WTC11 (cell line): ENCODE data around the gene SH3BGRL3. TPM values are rescaled to one million over a fixed set of nuclear protein-coding genes. Genes with fewer than 3 reads are reported as not detected.
A peak's percentile ranks its signal among the peaks of the same experiment; 100 is the strongest.

Experiments used
- ATAC-seq: fragments of 200-7000 bp; cut with Tn5 transposase; 2 replicates; pipeline ENCODE4 v1.10.0; 2021; ENCODE audit warnings: mild to moderate bottlenecking, moderate library complexity
- CTCF ChIA-PET: fragments of 300-600 bp; sonication (Branson Sonifier 250); formaldehyde crosslinking; loops from one replicate; lab custom pipeline; 2021; ENCODE audit warnings: antibody characterized with exemption; lab: Charles Lee
- POLR2A ChIA-PET: fragments of 350-600 bp; sonication (Branson Sonifier 250); formaldehyde crosslinking; loops from one replicate; lab custom pipeline; 2021; ENCODE audit warnings: antibody characterized with exemption; lab: Charles Lee
- DNase-seq: peaks from one replicate; pipeline ENCODE4 v3.0.0; 2021; ENCODE audit warnings: low spot score
- H3K27ac Mint-ChIP-seq: 2 replicates; pipeline ENCODE4 v1.8.0; 2021; ENCODE audit warnings: mixed read lengths
- H3K27me3 Mint-ChIP-seq: 2 replicates; pipeline ENCODE4 v1.8.0; 2021; ENCODE audit warnings: low read depth, mild to moderate bottlenecking, moderate library complexity, mixed read lengths
- H3K36me3 Mint-ChIP-seq: 2 replicates; pipeline ENCODE4 v1.8.0; 2021; ENCODE audit warnings: mixed read lengths
- H3K4me1 Mint-ChIP-seq: 2 replicates; pipeline ENCODE4 v1.8.0; 2022; ENCODE audit warnings: mixed read lengths
- H3K4me3 Mint-ChIP-seq: 2 replicates; pipeline ENCODE4 v1.8.0; 2021; ENCODE audit warnings: mild to moderate bottlenecking, moderate library complexity, mixed read lengths
- H3K9me3 Mint-ChIP-seq: 2 replicates; pipeline ENCODE4 v1.8.0; 2021; ENCODE audit warnings: mixed read lengths
- ESRRA ChIP-seq: sonication (generic); formaldehyde crosslinking; IDR thresholded peaks from 2 replicates; pipeline ENCODE4 v1.8.1; 2022; ENCODE audit warnings: mild to moderate bottlenecking, missing genetic modification reagents, borderline replicate concordance
- GTF2I ChIP-seq: fragments of 250-450 bp; sonication (Bioruptor Pico); conservative IDR thresholded peaks from 2 replicates; pipeline ENCODE4 v1.4.0; 2021; ENCODE audit warnings: mild to moderate bottlenecking
- HMGA2 ChIP-seq: fragments of 250-450 bp; sonication (Bioruptor Pico); IDR thresholded peaks from 2 replicates; pipeline ENCODE4 v1.4.0; 2021; ENCODE audit warnings: mild to moderate bottlenecking, moderate library complexity
- JAZF1 ChIP-seq: fragments of 250-450 bp; sonication (Bioruptor Pico); IDR thresholded peaks from 2 replicates; pipeline ENCODE4 v1.9.0; 2021; ENCODE audit warnings: moderate library complexity, mild to moderate bottlenecking, inconsistent platforms
- MXD4 ChIP-seq: fragments of 250-450 bp; sonication (Bioruptor Pico); IDR thresholded peaks from 2 replicates; pipeline ENCODE4 v1.8.0; 2021; ENCODE audit warnings: mild to moderate bottlenecking, moderate library complexity, borderline replicate concordance
- NFE2L1 ChIP-seq: sonication (generic); formaldehyde crosslinking; IDR thresholded peaks from 2 replicates; pipeline ENCODE4 v1.8.1; 2023; ENCODE audit warnings: missing genetic modification reagents
- OVOL2 ChIP-seq: fragments of 250-450 bp; sonication (Bioruptor Pico); IDR thresholded peaks from 2 replicates; pipeline ENCODE4 v1.9.0; 2021; ENCODE audit warnings: mild to moderate bottlenecking, borderline replicate concordance
- RELA ChIP-seq: sonication (generic); formaldehyde crosslinking; IDR thresholded peaks from 2 replicates; pipeline ENCODE4 v1.8.1; 2022; ENCODE audit warnings: missing genetic modification reagents, mild to moderate bottlenecking, borderline replicate concordance
- SOX15 ChIP-seq: fragments of 250-450 bp; sonication (Bioruptor Pico); IDR thresholded peaks from 2 replicates; pipeline ENCODE4 v1.9.0; 2021; ENCODE audit warnings: mild to moderate bottlenecking
- SP1 ChIP-seq: sonication (generic); formaldehyde crosslinking; conservative IDR thresholded peaks from 2 replicates; pipeline ENCODE4 v1.8.1; 2022; ENCODE audit warnings: missing genetic modification reagents
- TCF7 ChIP-seq: sonication (generic); formaldehyde crosslinking; IDR thresholded peaks from 2 replicates; pipeline ENCODE4 v1.8.0; 2022; ENCODE audit warnings: mild to moderate bottlenecking, low read depth, missing genetic modification reagents, moderate library complexity
- TEAD1 ChIP-seq: sonication (generic); formaldehyde crosslinking; IDR thresholded peaks from 2 replicates; pipeline ENCODE4 v1.8.0; 2022; ENCODE audit warnings: mild to moderate bottlenecking, missing genetic modification reagents
- TP53 ChIP-seq: sonication (generic); formaldehyde crosslinking; IDR thresholded peaks from 2 replicates; pipeline ENCODE4 v1.8.1; 2023; ENCODE audit warnings: mild to moderate bottlenecking, missing genetic modification reagents
- ZBTB21 ChIP-seq: sonication (generic); formaldehyde crosslinking; IDR thresholded peaks from 2 replicates; pipeline ENCODE4 v1.8.1; 2023; ENCODE audit warnings: mild to moderate bottlenecking, missing genetic modification reagents, borderline replicate concordance
- ZNF317 ChIP-seq: sonication (generic); formaldehyde crosslinking; IDR thresholded peaks from 2 replicates; pipeline ENCODE4 v1.8.1; 2023; ENCODE audit warnings: low read depth, mild to moderate bottlenecking, moderate library complexity, missing genetic modification reagents, borderline replicate concordance
- ZNF671 ChIP-seq: fragments of 250-450 bp; sonication (Bioruptor Pico); IDR thresholded peaks from 2 replicates; pipeline ENCODE4 v1.8.0; 2021; ENCODE audit warnings: mild to moderate bottlenecking
- total RNA-seq: library from RNA; stranded (reverse); gene quantifications from 3 replicates; pipeline ENCODE4 v1.2.3, GENCODE V29; 2021
- TF ChIP-seq, protein P1 (sequence below): sonication (generic); formaldehyde crosslinking; IDR thresholded peaks from 2 replicates; pipeline ENCODE4 v1.8.1; 2022; ENCODE audit warnings: missing genetic modification reagents, borderline replicate concordance
- TF ChIP-seq, protein P2 (sequence below): sonication (generic); formaldehyde crosslinking; IDR thresholded peaks from 2 replicates; pipeline ENCODE4 v1.8.1; 2023; ENCODE audit warnings: mild to moderate bottlenecking, missing genetic modification reagents, moderate library complexity
- TF ChIP-seq, protein P3 (sequence below): fragments of 200-600 bp; IDR thresholded peaks from 2 replicates; pipeline ENCODE4 v1.8.0; 2022; ENCODE audit warnings: antibody characterized with exemption
- TF ChIP-seq, protein P4 (sequence below): sonication (generic); formaldehyde crosslinking; IDR thresholded peaks from 2 replicates; pipeline ENCODE4 v1.8.1; 2023; ENCODE audit warnings: mild to moderate bottlenecking, missing genetic modification reagents
- TF ChIP-seq, protein P5 (sequence below): sonication (generic); formaldehyde crosslinking; IDR thresholded peaks from 2 replicates; pipeline ENCODE4 v1.8.0; 2022; ENCODE audit warnings: mild to moderate bottlenecking, missing genetic modification reagents
- TF ChIP-seq, protein P6 (sequence below): sonication (generic); formaldehyde crosslinking; IDR thresholded peaks from 2 replicates; pipeline ENCODE4 v1.8.1; 2023; ENCODE audit warnings: mild to moderate bottlenecking, moderate library complexity, missing genetic modification reagents
- TF ChIP-seq, protein P7 (sequence below): sonication (generic); formaldehyde crosslinking; IDR thresholded peaks from 2 replicates; pipeline ENCODE4 v1.8.1; 2022; ENCODE audit warnings: mild to moderate bottlenecking, missing genetic modification reagents, moderate library complexity, borderline replicate concordance

The SH3BGRL3 gene
- total RNA-seq, 1 experiment from 2014 or later, result 70.8 TPM

DNA sequence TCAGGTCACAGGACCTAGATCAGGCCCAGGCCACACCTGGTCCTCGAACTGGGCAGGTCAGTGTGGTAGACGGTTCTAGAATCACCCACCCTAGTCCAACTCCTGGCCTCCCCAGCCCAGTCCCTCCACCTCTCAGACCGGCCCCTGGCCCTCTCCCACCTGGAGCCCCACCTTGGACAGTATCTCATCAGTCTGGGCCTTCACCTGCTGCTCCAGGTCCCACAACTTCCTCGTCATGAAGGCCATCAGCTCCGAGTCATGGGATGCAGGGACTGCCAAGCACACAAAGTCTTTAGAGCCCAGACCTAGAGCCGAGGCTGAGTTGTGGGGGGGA lies 17.9 kb downstream of the SH3BGRL3 start (continued):
- TF ChIP-seq, protein P1, sequence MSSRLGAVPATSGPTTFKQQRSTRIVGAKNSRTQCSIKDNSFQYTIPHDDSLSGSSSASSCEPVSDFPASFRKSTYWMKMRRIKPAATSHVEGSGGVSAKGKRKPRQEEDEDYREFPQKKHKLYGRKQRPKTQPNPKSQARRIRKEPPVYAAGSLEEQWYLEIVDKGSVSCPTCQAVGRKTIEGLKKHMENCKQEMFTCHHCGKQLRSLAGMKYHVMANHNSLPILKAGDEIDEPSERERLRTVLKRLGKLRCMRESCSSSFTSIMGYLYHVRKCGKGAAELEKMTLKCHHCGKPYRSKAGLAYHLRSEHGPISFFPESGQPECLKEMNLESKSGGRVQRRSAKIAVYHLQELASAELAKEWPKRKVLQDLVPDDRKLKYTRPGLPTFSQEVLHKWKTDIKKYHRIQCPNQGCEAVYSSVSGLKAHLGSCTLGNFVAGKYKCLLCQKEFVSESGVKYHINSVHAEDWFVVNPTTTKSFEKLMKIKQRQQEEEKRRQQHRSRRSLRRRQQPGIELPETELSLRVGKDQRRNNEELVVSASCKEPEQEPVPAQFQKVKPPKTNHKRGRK (CRISPR knock-in tag), result no peak

DNA sequence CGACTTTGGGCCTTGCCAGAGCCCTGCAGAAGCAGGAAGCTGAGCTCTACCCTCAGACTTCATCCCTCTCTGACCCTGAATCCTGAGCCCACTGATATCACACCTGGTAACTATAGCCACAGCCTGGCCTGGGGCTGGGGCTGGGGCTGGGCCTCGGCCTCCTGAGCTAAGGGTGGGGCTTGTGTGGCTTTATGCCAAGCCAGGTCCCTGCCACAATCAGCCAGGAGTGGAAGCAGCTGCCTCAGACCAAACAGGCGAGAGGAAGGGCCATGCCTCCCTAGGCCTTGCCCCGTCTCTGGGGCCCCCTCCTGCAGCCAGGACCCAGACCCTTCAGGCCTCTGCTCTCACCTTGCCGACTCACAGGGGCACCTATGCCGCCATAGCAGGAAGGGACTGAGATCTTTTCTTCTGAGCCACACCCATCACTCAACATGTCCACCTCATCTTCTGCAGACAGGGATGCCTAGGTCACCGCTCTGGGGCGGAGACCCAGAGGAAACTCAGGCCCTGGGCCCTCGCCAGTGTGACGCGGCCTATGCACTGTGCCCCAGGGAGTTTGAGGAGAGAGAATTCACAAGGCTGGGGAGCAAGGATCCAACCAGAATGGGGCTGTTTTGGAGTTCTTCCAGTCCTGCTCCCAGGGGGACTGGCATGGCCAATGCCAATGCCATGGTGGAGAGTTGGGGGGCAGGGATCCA lies 20.8 kb downstream of the SH3BGRL3 start:
- H3K27me3 Mint-ChIP-seq, result no peaks in the 10 kb centered on the region
- ATAC-seq, result no peak
- TF ChIP-seq JAZF1 (CRISPR knock-in tag) (no peak), ZNF671 (CRISPR knock-in tag) (no peak), TEAD1 (CRISPR knock-in tag) (no peak), RELA (no peak), NFE2L1 (no peak), MXD4 (CRISPR knock-in tag) (no peak), ZBTB21 (no peak), ESRRA (CRISPR knock-in tag) (no peak), SP1 (CRISPR knock-in tag) (no peak)
- TF ChIP-seq, protein P2, sequence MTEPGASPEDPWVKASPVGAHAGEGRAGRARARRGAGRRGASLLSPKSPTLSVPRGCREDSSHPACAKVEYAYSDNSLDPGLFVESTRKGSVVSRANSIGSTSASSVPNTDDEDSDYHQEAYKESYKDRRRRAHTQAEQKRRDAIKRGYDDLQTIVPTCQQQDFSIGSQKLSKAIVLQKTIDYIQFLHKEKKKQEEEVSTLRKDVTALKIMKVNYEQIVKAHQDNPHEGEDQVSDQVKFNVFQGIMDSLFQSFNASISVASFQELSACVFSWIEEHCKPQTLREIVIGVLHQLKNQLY, result no peak
- TF ChIP-seq, all 79 proteins: peak for 0
- Mint-ChIP-seq H3K4me1 (peaks cover 5% of the 10 kb centered on the region), H3K9me3 (no peaks in the 10 kb centered on the region), H3K27ac (peak overlapping the region; percentile 78; the same call in 1 of the 2 replicates), H3K36me3 (no peaks in the 10 kb centered on the region), H3K4me3 (no peak overlapping the region)
- ChIA-PET CTCF (interaction anchor here (3.5 kb wide), 1 partner anchor 15 kb away, joined by 28 read pairs; no protein-coding TSS in a partner anchor), POLR2A (no interaction called here)
- DNase-seq, result no peak

DNA sequence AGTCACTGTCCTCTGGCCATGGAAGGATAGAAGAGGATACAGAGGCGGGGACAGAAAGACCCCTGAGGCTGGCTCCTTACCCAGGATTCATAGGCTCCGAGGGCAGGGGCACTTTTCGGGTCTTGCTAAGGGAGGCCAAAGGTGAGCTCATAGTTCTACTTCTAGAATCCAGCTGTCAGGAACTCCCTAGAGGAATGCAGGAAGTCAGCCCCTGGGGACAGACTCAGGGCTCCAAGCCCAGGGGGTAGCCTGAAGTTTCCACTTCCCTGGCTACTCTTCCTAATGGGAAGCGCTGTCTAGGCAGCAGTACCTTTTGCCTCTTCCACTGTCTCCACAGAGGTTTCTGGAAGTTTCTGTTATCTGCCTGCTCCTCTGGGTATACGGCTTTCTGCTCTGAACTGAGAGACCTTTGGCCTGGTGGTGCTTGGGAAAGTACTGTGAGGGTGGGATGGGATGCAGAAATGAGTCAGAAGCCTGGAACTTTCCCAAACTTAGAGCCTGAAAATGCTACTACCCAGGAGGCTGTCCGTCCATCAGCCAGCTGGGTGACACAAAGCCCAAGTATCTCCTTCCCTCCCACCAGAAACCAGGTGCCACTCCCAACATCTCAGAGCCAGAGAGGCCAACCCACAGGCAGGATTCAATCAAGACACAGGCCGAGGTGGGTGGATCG lies 23.0 kb downstream of the SH3BGRL3 start:
- H3K27me3 Mint-ChIP-seq, result no peaks in the 10 kb centered on the region
- POLR2A ChIA-PET, result no interaction called here
- TF ChIP-seq GTF2I (no peak), ZNF671 (CRISPR knock-in tag) (no peak), TCF7 (CRISPR knock-in tag) (no peak), JAZF1 (CRISPR knock-in tag) (no peak), ZNF317 (CRISPR knock-in tag) (no peak), HMGA2 (no peak), TEAD1 (CRISPR knock-in tag) (no peak), TP53 (CRISPR knock-in tag) (no peak), ZBTB21 (no peak), SOX15 (CRISPR knock-in tag) (no peak), MXD4 (CRISPR knock-in tag) (no peak), OVOL2 (CRISPR knock-in tag) (no peak)
- TF ChIP-seq, protein P3, sequence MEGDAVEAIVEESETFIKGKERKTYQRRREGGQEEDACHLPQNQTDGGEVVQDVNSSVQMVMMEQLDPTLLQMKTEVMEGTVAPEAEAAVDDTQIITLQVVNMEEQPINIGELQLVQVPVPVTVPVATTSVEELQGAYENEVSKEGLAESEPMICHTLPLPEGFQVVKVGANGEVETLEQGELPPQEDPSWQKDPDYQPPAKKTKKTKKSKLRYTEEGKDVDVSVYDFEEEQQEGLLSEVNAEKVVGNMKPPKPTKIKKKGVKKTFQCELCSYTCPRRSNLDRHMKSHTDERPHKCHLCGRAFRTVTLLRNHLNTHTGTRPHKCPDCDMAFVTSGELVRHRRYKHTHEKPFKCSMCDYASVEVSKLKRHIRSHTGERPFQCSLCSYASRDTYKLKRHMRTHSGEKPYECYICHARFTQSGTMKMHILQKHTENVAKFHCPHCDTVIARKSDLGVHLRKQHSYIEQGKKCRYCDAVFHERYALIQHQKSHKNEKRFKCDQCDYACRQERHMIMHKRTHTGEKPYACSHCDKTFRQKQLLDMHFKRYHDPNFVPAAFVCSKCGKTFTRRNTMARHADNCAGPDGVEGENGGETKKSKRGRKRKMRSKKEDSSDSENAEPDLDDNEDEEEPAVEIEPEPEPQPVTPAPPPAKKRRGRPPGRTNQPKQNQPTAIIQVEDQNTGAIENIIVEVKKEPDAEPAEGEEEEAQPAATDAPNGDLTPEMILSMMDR, result no peak
- TF ChIP-seq, protein P4, sequence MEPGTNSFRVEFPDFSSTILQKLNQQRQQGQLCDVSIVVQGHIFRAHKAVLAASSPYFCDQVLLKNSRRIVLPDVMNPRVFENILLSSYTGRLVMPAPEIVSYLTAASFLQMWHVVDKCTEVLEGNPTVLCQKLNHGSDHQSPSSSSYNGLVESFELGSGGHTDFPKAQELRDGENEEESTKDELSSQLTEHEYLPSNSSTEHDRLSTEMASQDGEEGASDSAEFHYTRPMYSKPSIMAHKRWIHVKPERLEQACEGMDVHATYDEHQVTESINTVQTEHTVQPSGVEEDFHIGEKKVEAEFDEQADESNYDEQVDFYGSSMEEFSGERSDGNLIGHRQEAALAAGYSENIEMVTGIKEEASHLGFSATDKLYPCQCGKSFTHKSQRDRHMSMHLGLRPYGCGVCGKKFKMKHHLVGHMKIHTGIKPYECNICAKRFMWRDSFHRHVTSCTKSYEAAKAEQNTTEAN, result no peak
- TF ChIP-seq, protein P5, sequence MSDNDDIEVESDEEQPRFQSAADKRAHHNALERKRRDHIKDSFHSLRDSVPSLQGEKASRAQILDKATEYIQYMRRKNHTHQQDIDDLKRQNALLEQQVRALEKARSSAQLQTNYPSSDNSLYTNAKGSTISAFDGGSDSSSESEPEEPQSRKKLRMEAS, result no peak
- TF ChIP-seq, protein P6, sequence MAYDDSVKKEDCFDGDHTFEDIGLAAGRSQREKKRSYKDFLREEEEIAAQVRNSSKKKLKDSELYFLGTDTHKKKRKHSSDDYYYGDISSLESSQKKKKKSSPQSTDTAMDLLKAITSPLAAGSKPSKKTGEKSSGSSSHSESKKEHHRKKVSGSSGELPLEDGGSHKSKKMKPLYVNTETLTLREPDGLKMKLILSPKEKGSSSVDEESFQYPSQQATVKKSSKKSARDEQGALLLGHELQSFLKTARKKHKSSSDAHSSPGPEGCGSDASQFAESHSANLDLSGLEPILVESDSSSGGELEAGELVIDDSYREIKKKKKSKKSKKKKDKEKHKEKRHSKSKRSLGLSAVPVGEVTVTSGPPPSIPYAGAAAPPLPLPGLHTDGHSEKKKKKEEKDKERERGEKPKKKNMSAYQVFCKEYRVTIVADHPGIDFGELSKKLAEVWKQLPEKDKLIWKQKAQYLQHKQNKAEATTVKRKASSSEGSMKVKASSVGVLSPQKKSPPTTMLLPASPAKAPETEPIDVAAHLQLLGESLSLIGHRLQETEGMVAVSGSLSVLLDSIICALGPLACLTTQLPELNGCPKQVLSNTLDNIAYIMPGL (CRISPR knock-in tag), result no peak
- TF ChIP-seq, protein P7, sequence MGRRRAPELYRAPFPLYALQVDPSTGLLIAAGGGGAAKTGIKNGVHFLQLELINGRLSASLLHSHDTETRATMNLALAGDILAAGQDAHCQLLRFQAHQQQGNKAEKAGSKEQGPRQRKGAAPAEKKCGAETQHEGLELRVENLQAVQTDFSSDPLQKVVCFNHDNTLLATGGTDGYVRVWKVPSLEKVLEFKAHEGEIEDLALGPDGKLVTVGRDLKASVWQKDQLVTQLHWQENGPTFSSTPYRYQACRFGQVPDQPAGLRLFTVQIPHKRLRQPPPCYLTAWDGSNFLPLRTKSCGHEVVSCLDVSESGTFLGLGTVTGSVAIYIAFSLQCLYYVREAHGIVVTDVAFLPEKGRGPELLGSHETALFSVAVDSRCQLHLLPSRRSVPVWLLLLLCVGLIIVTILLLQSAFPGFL, result no peak
- TF ChIP-seq, all 79 proteins: peak for 0
- DNase-seq (no peak), ATAC-seq (no peak)
- no peak overlapping the region for H3K27ac Mint-ChIP-seq
- CTCF ChIA-PET, result interaction anchor here (1.5 kb wide), 1 partner anchor 17 kb away, joined by 10 read pairs; no protein-coding TSS in a partner anchor
- no peak overlapping the region for H3K4me3 Mint-ChIP-seq
- peaks cover 22% of the 10 kb centered on the region for H3K4me1 Mint-ChIP-seq
- H3K9me3 Mint-ChIP-seq, result no peaks in the 10 kb centered on the region
- H3K36me3 Mint-ChIP-seq, result no peaks in the 10 kb centered on the region
